Ovary (tissue), 3 donors: ENCODE measurements around the gene SLC25A41.

Experiments used
- CTCF ChIP-seq, 3 donors: fragments of 450-650 bp in 2 of 3; fragments of 200-600 bp in 1 of 3; IDR thresholded peaks; one replicate each; pipeline versions ENCODE4 v1.5.1 to v1.8.0; 2016 to 2022; ENCODE audit warnings: antibody characterized with exemption in 3 of 3, mild to moderate bottlenecking in 1 of 3
- EP300 ChIP-seq: sonication (generic); formaldehyde crosslinking; IDR thresholded peaks from one replicate; pipeline ENCODE4 v1.6.1; 2017; ENCODE audit warnings: antibody characterized with exemption
- POLR2A ChIP-seq: fragments of 450-650 bp; IDR thresholded peaks from one replicate; pipeline ENCODE4 v1.6.1; 2017; ENCODE audit warnings: antibody characterized with exemption, mild to moderate bottlenecking, moderate library complexity
- donor health status: DM: no; HTN: no; CAD: no.

GRCh38 chr19:6452223-6452614 lies 18.7 kb upstream of the SLC25A41 start:
- TF ChIP-seq CTCF (IDR thresholded peaks at IDR 0.05) (no peak), POLR2A (no peak), EP300 (no peak)
